HG03103 (cell line): ENCODE results near the gene ADGRG3.
"Not testable (repeated sequence)": the region's sequence is repeated elsewhere in the genome, so short reads cannot be mapped to it uniquely, and the experiment has no call there.

ENCODE experiments used
- ATAC-seq: cut with Tn5 transposase; IDR thresholded peaks from one replicate; pipeline ENCODE4 v1.9.1; 2021; ENCODE audit warnings: low read depth; ENCODE audit not compliant: unreplicated experiment

The ADGRG3 gene

GRCh38 chr16:57711993-57712392 is 43.9 kb downstream of the ADGRG3 start:
- no peak for ATAC-seq

- not testable (repeated sequence) for ATAC-seq
Measured at GRCh38 chr16:57712569-57712968, 44.5 kb downstream of the ADGRG3 start.

GRCh38 chr16:57713596-57713995 is 45.5 kb downstream of the ADGRG3 start:
- no peak for ATAC-seq

GRCh38 chr16:57714047-57714446 is 45.9 kb downstream of the ADGRG3 start:
- no peak for ATAC-seq

GRCh38 chr16:57720142-57720575 is 52.1 kb downstream of the ADGRG3 start:
- no peak for ATAC-seq

- ATAC-seq, result no peak
Measured at GRCh38 chr16:57721356-57722209, 53.5 kb downstream of the ADGRG3 start.

GRCh38 chr16:57722210-57722499 is 54.0 kb downstream of the ADGRG3 start:
- ATAC-seq, result no peak

- no peak for ATAC-seq
Measured at GRCh38 chr16:57722651-57723050, 54.5 kb downstream of the ADGRG3 start.

GRCh38 chr16:57723170-57723569 is 55.1 kb downstream of the ADGRG3 start:
- ATAC-seq, result no peak

GRCh38 chr16:57724531-57724930 is 56.4 kb downstream of the ADGRG3 start:
- no peak for ATAC-seq

- no peak for ATAC-seq
Measured at GRCh38 chr16:57725151-57725550, 57.0 kb downstream of the ADGRG3 start.

- no peak for ATAC-seq
Measured at GRCh38 chr16:57725554-57725953, 57.4 kb downstream of the ADGRG3 start.

- ATAC-seq, result no peak
Measured at GRCh38 chr16:57725976-57726375, 57.9 kb downstream of the ADGRG3 start.

- no peak for ATAC-seq
Measured at GRCh38 chr16:57726433-57726947, 58.4 kb downstream of the ADGRG3 start.

- no peak for ATAC-seq
Measured at GRCh38 chr16:57727610-57728009, 59.5 kb downstream of the ADGRG3 start.

- ATAC-seq, result no peak
Measured at GRCh38 chr16:57728336-57729181, 60.5 kb downstream of the ADGRG3 start.

- no peak for ATAC-seq
Measured at GRCh38 chr16:57729182-57729484, 61.0 kb downstream of the ADGRG3 start.

GRCh38 chr16:57729852-57730251 is 61.7 kb downstream of the ADGRG3 start:
- ATAC-seq, result not testable (repeated sequence)

GRCh38 chr16:57730771-57731730 is 62.9 kb downstream of the ADGRG3 start:
- no peak for ATAC-seq

GRCh38 chr16:57732037-57732436 is 63.9 kb downstream of the ADGRG3 start:
- ATAC-seq, result no peak

- no peak for ATAC-seq
Measured at GRCh38 chr16:57732714-57733113, 64.6 kb downstream of the ADGRG3 start.
